GM21825 (cell line): ENCODE results near the gene KIRREL3.

Experiments
- ATAC-seq: cut with Tn5 transposase; IDR thresholded peaks from one replicate; pipeline ENCODE4 v1.9.1; 2021; ENCODE audit warnings: mild to moderate bottlenecking, moderate library complexity; ENCODE audit not compliant: unreplicated experiment

The KIRREL3 gene

DNA sequence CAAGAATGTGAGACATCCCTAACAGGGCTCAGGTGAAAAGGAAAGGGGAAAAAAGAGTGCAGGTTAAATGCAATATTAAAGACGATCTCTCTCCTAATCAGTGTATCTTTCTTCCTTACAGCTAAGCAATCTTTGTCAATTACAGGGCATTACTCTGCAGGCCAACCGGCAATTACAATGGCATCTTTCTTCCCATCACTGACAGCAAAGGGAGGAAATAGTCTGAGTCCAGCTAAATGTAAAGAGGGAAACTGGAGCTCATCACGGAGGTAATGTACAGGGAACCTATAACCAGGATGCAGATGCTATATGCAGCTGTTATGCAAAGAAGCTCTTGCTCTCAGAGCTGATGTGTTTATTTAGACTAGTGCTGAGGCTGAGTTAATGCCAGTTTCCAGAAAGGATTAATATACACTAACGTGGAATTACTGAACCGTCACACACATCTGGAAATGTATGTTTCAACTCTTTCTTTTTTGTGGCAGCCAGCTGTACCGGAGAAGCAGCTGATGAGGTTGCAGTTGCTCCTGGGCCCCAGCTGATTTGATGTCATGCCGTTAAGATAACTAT lies 121.6 kb downstream of the KIRREL3 start:
- ATAC-seq = no peak

DNA sequence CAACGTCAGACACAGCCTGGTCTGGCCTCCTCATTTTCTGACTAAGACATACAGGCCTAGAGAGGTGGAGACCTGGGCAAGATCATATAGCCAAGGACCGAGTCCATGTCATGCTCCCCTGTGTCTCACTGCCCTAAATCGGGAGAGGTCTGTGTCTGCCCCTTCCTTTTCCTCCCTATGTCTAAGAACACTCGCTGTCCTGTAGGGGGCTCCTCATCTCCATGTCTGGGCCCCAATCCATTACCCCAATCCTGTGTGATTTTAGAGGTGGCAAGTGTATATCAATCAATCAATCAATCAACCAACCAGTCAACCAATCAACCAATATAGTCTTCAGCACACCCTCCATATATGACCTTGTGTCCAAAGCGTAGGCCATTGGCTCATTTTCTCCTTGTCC lies 125.7 kb downstream of the KIRREL3 start:
- ATAC-seq = no peak

- no peak for ATAC-seq
These were observed 126.3 kb downstream of the KIRREL3 start for GRCh38 chr11:126874276-126874675.

DNA sequence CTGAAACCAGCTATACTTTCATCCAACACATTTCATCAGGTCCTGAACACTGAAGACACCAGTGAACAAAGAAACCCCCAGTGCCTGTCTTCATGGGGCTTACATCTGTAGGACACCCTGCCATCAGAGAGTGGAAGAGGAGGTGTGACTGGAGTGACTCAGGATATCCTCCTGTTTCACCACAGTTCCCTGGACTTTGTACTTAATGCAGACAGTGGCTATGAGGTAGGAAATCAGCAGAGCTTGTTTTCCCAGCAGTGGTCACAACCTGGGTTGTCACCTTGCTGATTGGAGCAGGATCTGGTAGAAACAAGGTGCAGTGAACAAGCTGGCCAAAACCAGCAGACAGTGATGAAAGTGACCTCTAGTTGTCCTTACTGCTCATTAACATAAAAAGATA lies 128.8 kb downstream of the KIRREL3 start:
- no peak for ATAC-seq

DNA sequence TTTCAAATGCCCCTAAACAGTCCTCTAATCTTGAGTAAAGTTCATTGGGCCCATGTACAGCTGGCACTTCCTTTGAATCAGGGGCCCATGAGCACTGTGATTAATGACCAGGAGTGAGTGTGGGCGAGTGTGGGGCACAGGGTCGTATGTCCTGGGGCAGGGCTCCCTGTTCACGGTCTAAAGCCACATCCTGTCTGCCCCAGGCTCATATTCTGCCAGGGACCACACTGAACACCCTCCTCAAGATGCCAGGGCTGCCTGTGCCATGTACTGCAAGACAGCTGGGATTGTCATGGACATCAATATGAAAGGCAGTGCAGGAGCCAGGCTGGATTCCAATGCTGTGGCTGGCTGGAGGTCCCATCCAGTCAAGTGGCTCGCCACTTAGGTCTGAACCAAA lies 130.5 kb downstream of the KIRREL3 start:
- no peak for ATAC-seq

GRCh38 chr11:126868741-126869140 lies 131.8 kb downstream of the KIRREL3 start:
- ATAC-seq = no peak

- no peak for ATAC-seq
These were observed 135.6 kb downstream of the KIRREL3 start for GRCh38 chr11:126864934-126865333.

DNA sequence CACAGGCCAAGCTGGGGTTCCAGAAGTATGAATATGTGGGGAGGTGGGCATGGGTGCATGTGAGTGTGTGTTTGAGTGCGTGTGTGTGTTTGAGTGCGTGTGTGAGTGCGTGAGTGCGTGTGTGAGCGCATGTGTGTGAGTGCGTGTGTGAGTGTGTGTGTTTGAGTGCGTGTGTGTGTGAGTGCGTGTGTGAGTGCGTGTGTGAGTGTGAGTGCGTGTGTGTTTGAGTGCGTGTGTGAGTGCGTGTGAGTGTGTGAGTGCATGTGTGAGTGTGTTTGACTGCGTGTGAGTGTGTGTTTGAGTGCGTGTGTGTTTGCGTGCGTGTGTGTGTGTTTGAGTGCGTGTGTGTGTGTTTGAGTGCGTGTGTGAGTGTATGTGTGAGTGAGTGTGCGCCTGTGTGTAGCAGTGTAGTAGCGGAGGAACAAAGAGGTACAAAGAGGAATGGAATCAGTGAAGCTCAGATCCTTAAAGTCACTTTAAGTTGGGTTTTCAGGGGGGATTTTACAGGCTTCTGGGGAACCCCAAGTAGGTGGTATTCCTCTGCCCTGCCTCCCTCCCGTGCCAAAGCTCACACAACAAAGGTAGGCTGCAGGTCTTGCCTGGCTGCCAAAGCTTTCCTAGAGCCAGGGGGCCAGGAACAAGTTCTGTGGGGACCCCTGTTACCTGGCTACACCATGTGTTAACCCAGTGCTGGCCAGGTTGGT lies 137.1 kb downstream of the KIRREL3 start:
- ATAC-seq = no peak

GRCh38 chr11:126862664-126863243 lies 137.8 kb downstream of the KIRREL3 start:
- ATAC-seq = peak; percentile 57

- ATAC-seq = no peak
These were observed 138.6 kb downstream of the KIRREL3 start for GRCh38 chr11:126861796-126862459.

DNA sequence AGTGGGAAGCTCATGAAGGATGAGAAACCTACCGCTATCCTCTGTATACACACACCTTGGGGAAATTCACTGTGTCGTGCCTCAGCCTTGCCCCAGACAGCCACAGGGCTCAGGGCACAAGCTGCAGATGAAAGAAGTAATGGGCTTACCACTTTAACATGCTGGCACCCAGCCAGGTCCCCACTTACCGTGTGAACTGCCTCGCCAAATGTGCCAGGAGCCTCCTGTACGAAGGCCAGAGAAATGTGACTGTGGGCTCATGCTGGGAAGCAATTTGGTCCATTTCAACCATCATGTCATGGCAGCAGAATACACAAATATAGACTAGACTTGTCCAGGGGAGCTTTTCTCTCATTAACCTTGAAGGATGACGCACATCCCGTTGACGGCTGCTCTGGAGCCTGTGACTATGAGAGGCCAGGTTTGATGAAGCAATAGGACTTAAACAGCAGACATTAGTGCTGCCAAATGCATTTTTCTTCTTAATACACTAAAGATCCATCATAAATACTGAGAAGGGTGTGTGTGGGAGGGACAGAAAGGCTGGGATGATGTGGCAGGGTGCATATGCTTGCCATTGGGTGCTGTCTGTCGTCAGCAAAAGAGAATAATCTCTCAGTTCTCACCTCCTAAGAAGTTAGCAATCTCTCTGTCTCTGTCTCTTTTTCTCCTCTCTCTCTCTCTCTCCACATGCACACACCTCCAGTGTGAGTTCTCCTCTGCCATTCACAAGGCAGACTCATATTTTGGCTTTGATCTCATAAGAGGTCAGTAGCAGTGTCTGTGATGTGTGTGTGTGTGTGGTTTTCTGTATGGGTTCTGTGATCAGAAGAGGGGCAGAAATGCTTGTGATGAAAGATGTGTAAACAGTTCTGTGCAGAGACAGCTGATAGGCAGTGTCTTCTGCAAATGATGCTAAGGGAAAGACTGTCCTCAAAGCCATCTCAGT lies 142.4 kb downstream of the KIRREL3 start:
- no peak for ATAC-seq

GRCh38 chr11:126855536-126855935 lies 145.0 kb downstream of the KIRREL3 start:
- ATAC-seq = no peak

GRCh38 chr11:126853732-126854131 lies 146.8 kb downstream of the KIRREL3 start:
- no peak for ATAC-seq

DNA sequence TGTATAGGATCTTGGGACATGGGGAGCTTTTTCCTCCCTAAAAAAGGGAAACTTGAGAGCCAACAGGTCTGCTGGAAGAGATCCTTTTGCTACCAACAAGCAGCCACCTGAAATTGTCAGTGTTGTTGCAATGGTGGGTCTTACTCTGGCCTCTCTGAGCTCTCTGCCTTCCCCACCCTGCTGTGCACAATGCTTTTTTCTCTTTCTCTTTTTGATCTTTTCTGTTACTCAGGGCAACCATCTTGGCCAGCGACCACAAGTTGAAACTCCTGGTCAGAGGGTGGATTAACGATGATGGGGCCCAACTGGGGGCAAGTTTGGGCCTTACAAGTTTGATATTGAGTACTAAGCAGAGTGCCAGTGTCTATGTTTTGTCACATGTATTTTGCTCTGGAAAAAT lies 155.8 kb downstream of the KIRREL3 start:
- ATAC-seq = no peak

DNA sequence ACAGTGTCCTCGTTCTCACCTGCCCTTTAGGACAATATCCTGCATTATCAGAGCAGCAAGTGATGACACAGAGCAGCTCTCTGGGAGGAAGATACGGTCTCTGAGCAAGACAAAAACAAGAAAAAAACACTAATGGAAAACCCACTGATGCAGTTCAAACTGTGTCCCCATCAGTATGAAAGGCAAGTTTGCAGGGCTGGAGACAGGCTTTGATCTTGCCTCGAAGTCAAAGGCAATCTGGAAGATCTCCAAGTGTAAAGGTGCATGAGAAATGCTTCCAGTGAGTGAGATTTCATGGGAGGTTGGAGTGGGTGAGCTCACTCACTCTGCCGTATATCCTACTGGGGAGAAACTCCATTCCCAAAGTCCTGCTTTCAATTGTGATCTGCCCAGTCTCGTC lies 157.5 kb downstream of the KIRREL3 start:
- ATAC-seq = no peak

DNA sequence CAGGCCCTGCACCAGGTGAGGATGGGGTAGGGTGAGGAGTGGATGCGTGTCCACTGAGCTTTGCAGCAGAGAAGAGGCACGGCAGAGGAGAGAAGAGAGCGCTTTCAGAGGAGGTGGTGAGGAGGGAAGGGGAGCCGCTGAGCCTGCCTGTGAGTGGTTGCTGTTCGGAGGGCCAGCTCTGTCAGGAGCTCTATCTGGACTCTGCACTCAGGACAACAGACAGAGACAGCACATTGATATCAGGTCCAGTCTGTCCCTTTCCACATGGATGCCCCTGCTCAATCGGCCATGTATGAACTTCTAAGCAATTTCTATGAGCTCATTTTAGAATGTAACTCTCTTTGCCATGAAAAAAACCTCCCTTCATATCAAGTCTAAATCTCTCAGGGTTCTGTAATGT lies 158.6 kb downstream of the KIRREL3 start:
- ATAC-seq = no peak

DNA sequence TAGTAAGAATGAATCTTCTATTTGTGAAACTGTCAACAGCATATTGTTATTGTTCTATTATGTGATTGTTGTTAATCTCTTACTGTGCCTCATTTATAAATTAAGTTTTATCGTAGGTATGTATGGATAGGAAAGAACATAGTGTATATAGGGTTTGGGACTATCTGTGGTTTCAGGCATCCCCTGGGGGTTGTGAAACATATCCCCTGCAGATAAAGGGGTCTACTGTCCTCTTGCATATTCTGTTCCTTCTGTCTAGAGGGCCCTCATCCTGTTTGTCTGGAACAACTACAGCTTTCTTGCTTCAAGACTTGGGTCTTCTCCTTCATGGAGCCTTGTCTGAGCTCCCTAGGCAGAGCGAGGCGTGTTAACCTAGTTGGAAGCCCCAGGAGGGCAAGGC lies 159.6 kb downstream of the KIRREL3 start:
- ATAC-seq = no peak

DNA sequence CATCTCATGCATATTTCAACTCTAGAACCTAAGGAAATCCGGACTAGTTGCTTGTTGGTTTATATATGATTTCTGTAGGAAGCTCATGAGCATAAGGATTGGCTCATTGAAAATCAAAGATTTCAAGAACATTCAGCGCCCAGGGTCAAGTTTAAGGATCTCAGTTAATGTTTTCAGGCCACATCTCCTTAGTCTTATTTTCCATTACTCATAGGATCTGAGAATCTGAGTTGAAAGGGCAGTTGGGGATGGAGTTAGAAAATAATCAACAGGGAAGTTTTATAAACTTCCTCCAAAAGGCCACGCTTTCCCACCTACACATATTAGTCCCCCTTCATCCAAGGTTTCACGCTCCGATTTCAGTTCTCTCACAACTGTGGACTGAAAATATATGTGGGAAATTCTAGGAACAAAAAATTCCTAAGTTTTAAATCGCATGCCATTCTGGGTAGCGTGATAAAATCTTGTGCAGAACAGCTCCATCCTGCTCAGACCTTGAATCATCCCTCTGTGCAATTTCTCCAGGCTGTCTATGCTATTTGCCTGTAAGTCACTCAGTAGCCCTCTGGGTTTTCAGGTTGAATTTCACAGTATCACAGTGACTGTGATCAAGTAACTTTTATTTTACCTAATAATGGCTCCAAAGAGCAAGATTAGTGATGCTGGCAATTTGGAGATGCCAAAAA lies 160.2 kb downstream of the KIRREL3 start:
- ATAC-seq = no peak

DNA sequence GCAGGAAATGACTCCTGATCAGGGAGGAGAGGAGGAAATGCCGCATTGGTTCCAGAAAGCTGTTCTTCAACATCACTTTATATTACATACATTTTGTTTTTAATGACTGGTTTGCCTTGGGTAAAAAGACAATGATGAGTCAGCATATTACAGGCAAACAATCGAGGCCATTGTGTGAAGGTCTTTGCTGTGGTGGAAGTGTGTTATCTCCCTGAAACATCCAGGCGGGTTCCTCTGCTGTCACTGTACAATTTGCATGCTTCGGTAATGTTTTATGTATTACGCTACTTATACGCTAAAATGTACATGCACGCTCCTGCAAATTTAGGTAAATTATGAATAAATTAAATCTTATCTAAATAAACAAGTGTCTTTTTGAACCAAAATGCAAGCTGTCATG lies 161.1 kb downstream of the KIRREL3 start:
- ATAC-seq = no peak

GRCh38 chr11:126838779-126839178 lies 161.8 kb downstream of the KIRREL3 start:
- ATAC-seq = no peak
